ENCODE measurements around the gene SLC24A1.

- TF ChIP-seq, protein P1, sequence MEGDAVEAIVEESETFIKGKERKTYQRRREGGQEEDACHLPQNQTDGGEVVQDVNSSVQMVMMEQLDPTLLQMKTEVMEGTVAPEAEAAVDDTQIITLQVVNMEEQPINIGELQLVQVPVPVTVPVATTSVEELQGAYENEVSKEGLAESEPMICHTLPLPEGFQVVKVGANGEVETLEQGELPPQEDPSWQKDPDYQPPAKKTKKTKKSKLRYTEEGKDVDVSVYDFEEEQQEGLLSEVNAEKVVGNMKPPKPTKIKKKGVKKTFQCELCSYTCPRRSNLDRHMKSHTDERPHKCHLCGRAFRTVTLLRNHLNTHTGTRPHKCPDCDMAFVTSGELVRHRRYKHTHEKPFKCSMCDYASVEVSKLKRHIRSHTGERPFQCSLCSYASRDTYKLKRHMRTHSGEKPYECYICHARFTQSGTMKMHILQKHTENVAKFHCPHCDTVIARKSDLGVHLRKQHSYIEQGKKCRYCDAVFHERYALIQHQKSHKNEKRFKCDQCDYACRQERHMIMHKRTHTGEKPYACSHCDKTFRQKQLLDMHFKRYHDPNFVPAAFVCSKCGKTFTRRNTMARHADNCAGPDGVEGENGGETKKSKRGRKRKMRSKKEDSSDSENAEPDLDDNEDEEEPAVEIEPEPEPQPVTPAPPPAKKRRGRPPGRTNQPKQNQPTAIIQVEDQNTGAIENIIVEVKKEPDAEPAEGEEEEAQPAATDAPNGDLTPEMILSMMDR (IDR thresholded peaks at IDR 0.05), result no peak
- TF ChIP-seq REST (IDR thresholded peaks at IDR 0.05; ENCODE audit: insufficient read depth in 1 of 2, low read depth in 2 of 2, low read length in 1 of 2) (no peak), SIN3A (IDR thresholded peaks at IDR 0.05; ENCODE audit: borderline replicate concordance, insufficient read depth, low read depth, low read length) (no peak)
These were observed 11.1 kb downstream of the SLC24A1 start for GRCh38 chr15:65632780-65633375.

All from Panc1 (cell line).